H54 (cell line): ENCODE data around the gene MTO1.
"Not testable (repeated sequence)": the region's sequence is repeated elsewhere in the genome, so short reads cannot be mapped to it uniquely, and the experiment has no call there.

ENCODE experiments used
- DNase-seq: peaks from one replicate; pipeline ENCODE4 v3.0.0; 2011; ENCODE audit warnings: low spot score, mixed read lengths; ENCODE audit not compliant: insufficient read length
- FAIRE-seq: peaks from 3 replicates; lab custom pipeline; 2011; peaks lifted over from hg19 to GRCh38; lab: Jason Lieb, UNC
- POLR2A ChIP-seq: IDR thresholded peaks from 2 replicates; pipeline ENCODE4 v1.6.1; 2011; ENCODE audit warnings: low read depth, mild to moderate bottlenecking, low read length

Gene MTO1

GRCh38 chr6:73525546-73526330, 64.2 kb downstream of the MTO1 start:
- DNase-seq = no peak
- no peak for FAIRE-seq
- no peak for TF ChIP-seq POLR2A

- no peak for TF ChIP-seq POLR2A
- DNase-seq (no peak), FAIRE-seq (no peak)
Observed at GRCh38 chr6:73528897-73529296, 67.4 kb downstream of the MTO1 start.

- no peak for FAIRE-seq
- no peak for DNase-seq
- no peak for TF ChIP-seq POLR2A
Observed at GRCh38 chr6:73532293-73532692, 70.8 kb downstream of the MTO1 start.

- FAIRE-seq (peak; percentile 27), DNase-seq (no peak)
- TF ChIP-seq POLR2A = no peak
Observed at GRCh38 chr6:73534628-73535027, 73.1 kb downstream of the MTO1 start.

GRCh38 chr6:73537677-73538076, 76.1 kb downstream of the MTO1 start:
- TF ChIP-seq POLR2A = no peak
- no peak for DNase-seq
- no peak for FAIRE-seq

GRCh38 chr6:73538116-73538779, 76.7 kb downstream of the MTO1 start:
- DNase-seq (no peak), FAIRE-seq (no peak)
- TF ChIP-seq POLR2A = no peak

GRCh38 chr6:73542481-73542880, 80.9 kb downstream of the MTO1 start:
- not testable (repeated sequence) for FAIRE-seq, DNase-seq

GRCh38 chr6:73542891-73543290, 81.4 kb downstream of the MTO1 start:
- FAIRE-seq (no peak), DNase-seq (no peak)
- no peak for TF ChIP-seq POLR2A

- FAIRE-seq (no peak), DNase-seq (no peak)
- TF ChIP-seq POLR2A = no peak
Observed at GRCh38 chr6:73547036-73547435, 85.5 kb downstream of the MTO1 start.

GRCh38 chr6:73548458-73549446, 87.2 kb downstream of the MTO1 start:
- DNase-seq (no peak), FAIRE-seq (no peak)
- TF ChIP-seq POLR2A = no peak

- FAIRE-seq, DNase-seq: not testable (repeated sequence)
Observed at GRCh38 chr6:73551115-73551514, 89.6 kb downstream of the MTO1 start.

GRCh38 chr6:73555380-73555949, 93.9 kb downstream of the MTO1 start:
- not testable (repeated sequence) for FAIRE-seq

GRCh38 chr6:73556836-73557235, 95.3 kb downstream of the MTO1 start:
- TF ChIP-seq POLR2A = no peak
- FAIRE-seq (no peak), DNase-seq (no peak)

More at GRCh38 chr6:73555380-73555949, 93.9 kb downstream of the MTO1 start:
- DNase-seq = not testable (repeated sequence)
